ENCODE measurements around the gene LMCD1.

DNA sequence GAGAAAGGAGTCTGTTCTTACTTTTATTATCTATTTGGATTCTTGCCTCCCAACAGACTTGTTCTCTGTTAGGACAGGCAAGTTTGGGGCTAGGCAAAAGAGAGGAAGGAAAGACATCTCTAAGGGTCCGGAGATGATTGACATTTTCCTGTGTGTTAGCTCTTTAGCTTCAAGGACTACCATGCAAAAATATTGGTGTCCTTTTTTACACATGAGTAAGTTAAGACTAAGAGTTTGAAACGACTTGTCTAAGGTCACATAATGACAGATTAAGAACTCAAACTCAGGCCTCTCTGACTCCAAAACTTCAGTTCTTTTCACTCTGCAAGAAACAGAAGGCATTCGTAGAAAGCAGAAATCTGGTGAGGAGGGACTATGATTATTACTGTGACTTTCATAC is 5.9 kb downstream of the LMCD1 start:
- TF ChIP-seq, protein P1, sequence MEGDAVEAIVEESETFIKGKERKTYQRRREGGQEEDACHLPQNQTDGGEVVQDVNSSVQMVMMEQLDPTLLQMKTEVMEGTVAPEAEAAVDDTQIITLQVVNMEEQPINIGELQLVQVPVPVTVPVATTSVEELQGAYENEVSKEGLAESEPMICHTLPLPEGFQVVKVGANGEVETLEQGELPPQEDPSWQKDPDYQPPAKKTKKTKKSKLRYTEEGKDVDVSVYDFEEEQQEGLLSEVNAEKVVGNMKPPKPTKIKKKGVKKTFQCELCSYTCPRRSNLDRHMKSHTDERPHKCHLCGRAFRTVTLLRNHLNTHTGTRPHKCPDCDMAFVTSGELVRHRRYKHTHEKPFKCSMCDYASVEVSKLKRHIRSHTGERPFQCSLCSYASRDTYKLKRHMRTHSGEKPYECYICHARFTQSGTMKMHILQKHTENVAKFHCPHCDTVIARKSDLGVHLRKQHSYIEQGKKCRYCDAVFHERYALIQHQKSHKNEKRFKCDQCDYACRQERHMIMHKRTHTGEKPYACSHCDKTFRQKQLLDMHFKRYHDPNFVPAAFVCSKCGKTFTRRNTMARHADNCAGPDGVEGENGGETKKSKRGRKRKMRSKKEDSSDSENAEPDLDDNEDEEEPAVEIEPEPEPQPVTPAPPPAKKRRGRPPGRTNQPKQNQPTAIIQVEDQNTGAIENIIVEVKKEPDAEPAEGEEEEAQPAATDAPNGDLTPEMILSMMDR (IDR thresholded peaks at IDR 0.05; ENCODE audit: control extremely low read depth in 1 of 3, insufficient read depth in 1 of 3, low read depth in 1 of 3, low read length in 3 of 3): no peak
- no peak for TF ChIP-seq GTF2F1 (IDR thresholded peaks at IDR 0.05; ENCODE audit: borderline replicate concordance, low read depth, low read length)
- TF ChIP-seq CREB1 (IDR thresholded peaks at IDR 0.05): no peak
- TF ChIP-seq PHF8 (conservative IDR thresholded peaks at IDR 0.05; ENCODE audit: low read depth, low read length): no peak
- no peak for TF ChIP-seq POLR2AphosphoS5 (IDR thresholded peaks at IDR 0.05; ENCODE audit: low read depth, low read length)
- TF ChIP-seq, protein P2, sequence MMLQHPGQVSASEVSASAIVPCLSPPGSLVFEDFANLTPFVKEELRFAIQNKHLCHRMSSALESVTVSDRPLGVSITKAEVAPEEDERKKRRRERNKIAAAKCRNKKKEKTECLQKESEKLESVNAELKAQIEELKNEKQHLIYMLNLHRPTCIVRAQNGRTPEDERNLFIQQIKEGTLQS (IDR thresholded peaks at IDR 0.05; ENCODE audit: insufficient read depth, low read depth, low read length): no peak
- TF ChIP-seq TAF1 (IDR thresholded peaks at IDR 0.05; ENCODE audit: low read depth, low read length): no peak
- TF ChIP-seq, protein P3, sequence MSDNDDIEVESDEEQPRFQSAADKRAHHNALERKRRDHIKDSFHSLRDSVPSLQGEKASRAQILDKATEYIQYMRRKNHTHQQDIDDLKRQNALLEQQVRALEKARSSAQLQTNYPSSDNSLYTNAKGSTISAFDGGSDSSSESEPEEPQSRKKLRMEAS (IDR thresholded peaks at IDR 0.05): no peak
- no peak for TF ChIP-seq EP300 (IDR thresholded peaks at IDR 0.05; ENCODE audit: borderline replicate concordance in 1 of 2, low read depth in 2 of 2, low read length in 2 of 2)
- TF ChIP-seq ASH2L (IDR thresholded peaks at IDR 0.05; ENCODE audit: low read length): no peak
- TF ChIP-seq EZH2 (IDR thresholded peaks at IDR 0.05; ENCODE audit: low read depth, low read length, severe bottlenecking): no peak
- no peak for TF ChIP-seq POLR2A (IDR thresholded peaks at IDR 0.05; ENCODE audit: control extremely low read depth in 1 of 2, low read depth in 2 of 2, low read length in 2 of 2)
- TF ChIP-seq GABPA (IDR thresholded peaks at IDR 0.05; ENCODE audit: borderline replicate concordance, insufficient read depth, low read length): no peak

All from H1 (cell line).